Measurements from ENCODE around the gene ORAI3. TPM values are rescaled to one million over a fixed set of nuclear protein-coding genes. Genes with fewer than 3 reads are reported as not detected.

ORAI3 gene
- total and polyA plus RNA-seq, 3 donors from 2014 or later = 29.1 to 75.0 (median 68.6) TPM

GRCh38 chr16:30925632-30925987, 23.3 kb upstream of the ORAI3 start:
- no peak for DNase-seq

GRCh38 chr16:30925995-30926811, 22.7 kb upstream of the ORAI3 start:
- intact Hi-C loops (cut with DNase I; ENCODE audit: low total_unique reads) = no loop called here
- no peaks in the 10 kb centered on the region for H3K27me3 ChIP-seq

More at GRCh38 chr16:30925632-30925987, 23.3 kb upstream of the ORAI3 start:
- no peaks in the 10 kb centered on the region for H3K27me3 ChIP-seq
- WGBS, 2 donors = 71 to 83% methylated on average over 5 to 23 of the region's 26 CpGs
- intact Hi-C loops (cut with DNase I; ENCODE audit: low total_unique reads) = no loop called here
- no peaks in the 10 kb centered on the region for H3K36me3 ChIP-seq (ENCODE audit: low read depth, missing control alignments)
- H3K4me3 ChIP-seq = peak overlapping the region; percentile 2 to 87
- H3K27ac ChIP-seq = peak overlapping the region; percentile 79 to 90
- peaks cover 19% of the 10 kb centered on the region for H3K4me1 ChIP-seq
- H3K9me3 ChIP-seq = no peaks in the 10 kb centered on the region
- TF ChIP-seq, protein P1, sequence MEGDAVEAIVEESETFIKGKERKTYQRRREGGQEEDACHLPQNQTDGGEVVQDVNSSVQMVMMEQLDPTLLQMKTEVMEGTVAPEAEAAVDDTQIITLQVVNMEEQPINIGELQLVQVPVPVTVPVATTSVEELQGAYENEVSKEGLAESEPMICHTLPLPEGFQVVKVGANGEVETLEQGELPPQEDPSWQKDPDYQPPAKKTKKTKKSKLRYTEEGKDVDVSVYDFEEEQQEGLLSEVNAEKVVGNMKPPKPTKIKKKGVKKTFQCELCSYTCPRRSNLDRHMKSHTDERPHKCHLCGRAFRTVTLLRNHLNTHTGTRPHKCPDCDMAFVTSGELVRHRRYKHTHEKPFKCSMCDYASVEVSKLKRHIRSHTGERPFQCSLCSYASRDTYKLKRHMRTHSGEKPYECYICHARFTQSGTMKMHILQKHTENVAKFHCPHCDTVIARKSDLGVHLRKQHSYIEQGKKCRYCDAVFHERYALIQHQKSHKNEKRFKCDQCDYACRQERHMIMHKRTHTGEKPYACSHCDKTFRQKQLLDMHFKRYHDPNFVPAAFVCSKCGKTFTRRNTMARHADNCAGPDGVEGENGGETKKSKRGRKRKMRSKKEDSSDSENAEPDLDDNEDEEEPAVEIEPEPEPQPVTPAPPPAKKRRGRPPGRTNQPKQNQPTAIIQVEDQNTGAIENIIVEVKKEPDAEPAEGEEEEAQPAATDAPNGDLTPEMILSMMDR (IDR thresholded peaks at IDR 0.05) = no peak
- no peak for TF ChIP-seq POLR2A (IDR thresholded peaks at IDR 0.05)

GRCh38 chr16:30926937-30927788, 21.7 kb upstream of the ORAI3 start:
- H3K9me3 ChIP-seq = no peaks in the 10 kb centered on the region
- intact Hi-C loops (cut with DNase I; ENCODE audit: low total_unique reads) = no loop called here
- H3K27ac ChIP-seq = peak overlapping the region; percentile 38 to 68
- no peaks in the 10 kb centered on the region for H3K36me3 ChIP-seq (ENCODE audit: low read depth, missing control alignments)
- H3K4me1 ChIP-seq = peaks cover 19% of the 10 kb centered on the region
- no peak for DNase-seq
- WGBS, 2 donors = 55 to 71% methylated on average over 9 to 22 of the region's 22 CpGs
- TF ChIP-seq, protein P1 (IDR thresholded peaks at IDR 0.05) = no peak
- no peak for TF ChIP-seq POLR2A (IDR thresholded peaks at IDR 0.05)
- peak overlapping the region in 1 of 2 donors; percentile 44 for H3K4me3 ChIP-seq
- H3K27me3 ChIP-seq = no peaks in the 10 kb centered on the region

More at GRCh38 chr16:30925995-30926811, 22.7 kb upstream of the ORAI3 start:
- Histone ChIP-seq H3K9me3 (no peaks in the 10 kb centered on the region), H3K4me1 (peaks cover 19% of the 10 kb centered on the region), H3K27ac (peak overlapping the region; percentile 79 to 90), H3K36me3 (ENCODE audit: low read depth, missing control alignments) (no peaks in the 10 kb centered on the region), H3K4me3 (peak overlapping the region in 1 of 2 donors; percentile 87)
- DNase-seq = no peak
- TF ChIP-seq, protein P1 (IDR thresholded peaks at IDR 0.05) = no peak
- no peak for TF ChIP-seq POLR2A (IDR thresholded peaks at IDR 0.05)
- WGBS, 2 donors = 57 to 59% methylated on average over 10 of the region's 10 CpGs

DNA sequence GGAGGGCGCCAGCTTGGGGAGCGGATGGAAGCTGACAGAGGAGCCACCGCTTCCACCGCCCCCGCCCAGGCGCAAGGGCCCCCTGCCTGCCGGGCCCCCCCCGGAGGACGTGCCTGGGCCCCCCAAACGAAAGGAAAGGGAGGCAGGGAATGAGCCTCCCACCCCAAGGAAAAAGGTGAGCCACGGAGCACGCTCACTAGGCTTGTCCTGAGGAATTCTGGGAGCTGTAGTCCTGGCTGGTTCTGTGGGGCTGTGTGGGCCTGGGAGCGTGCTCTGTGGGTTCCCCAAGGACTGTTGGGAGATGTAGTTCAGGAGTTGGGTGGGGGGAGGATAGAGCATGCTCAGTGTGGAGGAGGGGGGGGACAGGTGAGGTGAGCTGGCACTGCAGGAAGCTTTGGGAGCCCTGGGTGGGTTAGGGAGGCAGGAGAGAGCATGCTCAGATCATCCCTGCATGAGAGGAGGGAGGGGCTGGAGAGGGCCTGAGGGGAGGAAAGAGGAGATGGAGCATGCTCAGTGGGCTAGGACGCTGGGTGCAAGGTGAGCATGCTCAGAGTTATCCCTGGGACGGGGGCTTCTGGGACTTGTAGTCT, 21.0 kb upstream of the ORAI3 start:
- intact Hi-C loops (cut with DNase I; ENCODE audit: low total_unique reads) = no loop called here
- H3K9me3 ChIP-seq = no peaks in the 10 kb centered on the region
- DNase-seq = peak; percentile 90
- H3K36me3 ChIP-seq (ENCODE audit: low read depth, missing control alignments) = no peaks in the 10 kb centered on the region
- H3K4me3 ChIP-seq = peak overlapping the region in 1 of 2 donors; percentile 44
- H3K4me1 ChIP-seq = peaks cover 22% of the 10 kb centered on the region
- peak overlapping the region; percentile 38 to 68 for H3K27ac ChIP-seq
- no peaks in the 10 kb centered on the region for H3K27me3 ChIP-seq
- WGBS, 2 donors = 22 to 40% methylated on average over 5 to 15 of the region's 15 CpGs
- TF ChIP-seq, protein P1 (IDR thresholded peaks at IDR 0.05) = no peak
- TF ChIP-seq POLR2A (IDR thresholded peaks at IDR 0.05) = no peak

All from testis (tissue), 3 donors.